IMR-90 (cell line): ENCODE results near the gene ANGEL1. TPM values are rescaled to one million over a fixed set of nuclear protein-coding genes. Genes with fewer than 3 reads are reported as not detected.

Experiments used
- ATAC-seq: fragments of 200-7000 bp; cut with Tn5 transposase; 2 replicates; pipeline ENCODE4 v1.9.1; 2020; ENCODE audit warnings: low read depth, mild to moderate bottlenecking, moderate library complexity
- BruUV-seq: library from RNA; stranded (reverse); fragments of 400-500 nt; replicated peaks from 2 replicates; lab custom pipeline; 2021; lab: Mats Ljungman, UMichigan
- CTCF ChIA-PET: fragments of 300-600 bp; formaldehyde crosslinking; extraction: SDS; loops from one replicate; lab custom pipeline; 2021; ENCODE audit warnings: antibody characterized with exemption; lab: Yijun Ruan, JAX
- POLR2A ChIA-PET: fragments of 300-600 bp; sonication (Branson Sonifier 250); formaldehyde crosslinking; loops from one replicate; lab custom pipeline; 2022; ENCODE audit warnings: antibody characterized with exemption; ENCODE audit not compliant: unreplicated experiment; lab: Charles Lee
- DNase-seq: peaks from one replicate; pipeline ENCODE4 v3.0.0; 2013
- H2AFZ ChIP-seq: replicated peaks from 2 replicates; pipeline ENCODE3; 2013; ENCODE audit warnings: low read length, mild to moderate bottlenecking; ENCODE audit not compliant: poor library complexity
- H2AK5ac ChIP-seq: 2 replicates; pipeline ENCODE4 v1.6.1; 2013; ENCODE audit warnings: low read depth, low read length, inconsistent platforms
- H2AK9ac ChIP-seq: replicated peaks from 2 replicates; pipeline ENCODE3; 2013; ENCODE audit warnings: mild to moderate bottlenecking, low read depth, low read length, moderate library complexity; ENCODE audit not compliant: poor library complexity
- H2BK120ac ChIP-seq: 2 replicates; pipeline ENCODE4 v1.6.1; 2013; ENCODE audit warnings: low read depth, low read length, inconsistent platforms
- H2BK15ac ChIP-seq: 3 replicates; pipeline ENCODE4 v1.6.1; 2013; ENCODE audit warnings: low read depth, low read length, inconsistent platforms
- H2BK20ac ChIP-seq: 2 replicates; pipeline ENCODE4 v1.6.1; 2013; ENCODE audit warnings: low read depth, mild to moderate bottlenecking, inconsistent platforms, low read length, moderate library complexity
- H2BK5ac ChIP-seq: 2 replicates; pipeline ENCODE4 v1.6.1; 2013; ENCODE audit warnings: mild to moderate bottlenecking, low read depth, low read length, inconsistent platforms; ENCODE audit not compliant: poor library complexity, severe bottlenecking
- H3K14ac ChIP-seq: replicated peaks from 2 replicates; pipeline ENCODE4 v1.6.1; 2013; ENCODE audit warnings: low read depth, low read length, inconsistent platforms
- H3K18ac ChIP-seq: 2 replicates; pipeline ENCODE4 v1.6.1; 2013; ENCODE audit warnings: low read depth, low read length, control low read depth
- H3K23ac ChIP-seq: 2 replicates; pipeline ENCODE4 v1.6.1; 2013; ENCODE audit warnings: low read depth, low read length, inconsistent platforms
- H3K27ac ChIP-seq: 2 replicates; pipeline ENCODE4 v1.5.1; 2013; ENCODE audit warnings: mild to moderate bottlenecking, control low read depth, low read length; ENCODE audit not compliant: insufficient read depth
- H3K27me3 ChIP-seq: 2 replicates; pipeline ENCODE4 v1.6.1; 2013; ENCODE audit warnings: low read length; ENCODE audit not compliant: control insufficient read depth, insufficient read depth
- H3K36me3 ChIP-seq: 2 replicates; pipeline ENCODE4 v1.6.1; 2013; ENCODE audit warnings: low read length, mixed read lengths; ENCODE audit not compliant: control insufficient read depth, insufficient read depth
- H3K4ac ChIP-seq: 2 replicates; pipeline ENCODE4 v1.6.1; 2013; ENCODE audit warnings: low read depth, low read length, inconsistent platforms
- H3K4me1 ChIP-seq: 2 replicates; pipeline ENCODE4 v1.6.1; 2013; ENCODE audit warnings: low read length, mixed read lengths; ENCODE audit not compliant: control insufficient read depth, insufficient read depth
- H3K4me2 ChIP-seq: 2 replicates; pipeline ENCODE4 v1.6.1; 2013; ENCODE audit warnings: low read depth, mild to moderate bottlenecking, control low read depth, low read length, moderate library complexity
- H3K4me3 ChIP-seq: 2 replicates; pipeline ENCODE4 v1.5.1; 2013; ENCODE audit warnings: low read depth, mild to moderate bottlenecking, control low read depth, low read length, moderate library complexity; ENCODE audit not compliant: insufficient read depth
- H3K56ac ChIP-seq: 2 replicates; pipeline ENCODE4 v1.6.1; 2013; ENCODE audit warnings: low read length, inconsistent platforms; ENCODE audit not compliant: insufficient read depth; ENCODE audit errors: extremely low read depth
- H3K79me1 ChIP-seq, 2 experiments: 2 replicates each; pipeline ENCODE4 v1.6.1; 2013; ENCODE audit warnings: low read length in 2 of 2, inconsistent platforms in 1 of 2, low read depth in 1 of 2
- H3K9ac ChIP-seq: 2 replicates; pipeline ENCODE4 v1.6.1; 2013; ENCODE audit warnings: low read depth, low read length, control low read depth
- H3K9me1 ChIP-seq: 2 replicates; pipeline ENCODE4 v1.6.1; 2013; ENCODE audit warnings: low read length, inconsistent platforms; ENCODE audit not compliant: insufficient read depth
- H3K9me3 ChIP-seq: 2 replicates; pipeline ENCODE4 v1.6.1; 2013; ENCODE audit warnings: low read length; ENCODE audit not compliant: control insufficient read depth, insufficient read depth
- H4K20me1 ChIP-seq: 2 replicates; pipeline ENCODE4 v1.6.1; 2013; ENCODE audit warnings: low read length, inconsistent platforms; ENCODE audit not compliant: insufficient read depth
- H4K5ac ChIP-seq: 2 replicates; pipeline ENCODE4 v1.6.1; 2013; ENCODE audit warnings: mild to moderate bottlenecking, low read depth, low read length, control low read depth
- H4K8ac ChIP-seq, 2 experiments: 2 replicates each; pipeline ENCODE4 v1.6.1; 2013; ENCODE audit warnings: low read depth in 2 of 2, low read length in 2 of 2, control low read depth in 1 of 2, inconsistent platforms in 1 of 2
- H4K91ac ChIP-seq: 2 replicates; pipeline ENCODE4 v1.6.1; 2013; ENCODE audit warnings: low read depth, low read length, inconsistent platforms; ENCODE audit not compliant: insufficient read depth
- POLR2A ChIP-seq: IDR thresholded peaks from 2 replicates; pipeline ENCODE4 v1.6.1; 2012; ENCODE audit warnings: mild to moderate bottlenecking, low read depth, low read length
- WGBS, 2 experiments: methylation state at CpG; one replicate each; pipeline versions ENCODE4 v1.1.5 to v1.1.7; 2013; ENCODE audit warnings: missing lambda C conversion rate in 2 of 2; ENCODE audit not compliant: insufficient read length in 1 of 2; ENCODE audit errors: extremely low coverage in 2 of 2; 5-methylcytosine and 5-hydroxymethylcytosine counted together
- dilution Hi-C: fragments of 300-500 bp; cut with HindIII; formaldehyde crosslinking; loops from one replicate; pipeline ENCODE4 v1.14.3; 2018; ENCODE audit warnings: low sequenced_read_pairs; ENCODE audit not compliant: unreplicated experiment
- in situ Hi-C: fragments of 300-500 bp; cut with MboI; formaldehyde crosslinking; loops from 3 replicates; pipeline ENCODE4 v1.14.3; 2019; ENCODE audit warnings: low sequenced_read_pairs, inconsistent platforms, mixed read lengths
- intact Hi-C: fragments of 100-400 bp; cut with micrococcal nuclease; formaldehyde crosslinking; loops from 2 replicates; pipeline ENCODE4 v1.10.0; 2022
- polyA plus RNA-seq, 3 experiments: library from polyadenylated mRNA; depleted of rRNA; stranded (reverse); fragments of >200 nt; gene quantifications; 2 replicates each; pipeline ENCODE4 v1.2.3, GENCODE V29; 2012; ENCODE audit warnings: low replicate concordance in 1 of 3
- total RNA-seq: library from RNA; depleted of rRNA; stranded (reverse); fragments of >200 nt; gene quantifications from 2 replicates; pipeline ENCODE4 v1.2.3, GENCODE V29; 2012

The ANGEL1 gene
- total and polyA plus RNA-seq, 2 of the 4 experiments (the other 2 are of a cell fraction): 4.1 to 10.0 TPM

- Histone ChIP-seq H2AFZ (peak overlapping the region; percentile 62), H3K27me3 (no peaks in the 10 kb centered on the region), H3K14ac (no peak overlapping the region), H2AK9ac (no peak overlapping the region), H2BK20ac (no peak overlapping the region), H3K56ac (no peak overlapping the region), H4K20me1 (no peaks in the 10 kb centered on the region), H3K4me1 (peaks cover 14% of the 10 kb centered on the region), H4K91ac (no peak overlapping the region), H3K9me1 (peaks cover 8% of the 10 kb centered on the region; the same call in 1 of the 2 replicates), H3K4me2 (no peak overlapping the region), H3K18ac (no peak overlapping the region), H2BK15ac (no peak overlapping the region), H2BK5ac (no peak overlapping the region), H3K79me1 (no peaks in the 10 kb centered on the region), H3K23ac (no peak overlapping the region), H3K9me3 (no peaks in the 10 kb centered on the region), H3K4me3 (no peak overlapping the region), H3K9ac (no peak overlapping the region), H2BK120ac (no peak overlapping the region), H2AK5ac (no peak overlapping the region), H3K27ac (no peak overlapping the region), H4K5ac (no peak overlapping the region), H4K8ac (peak overlapping the region in 1 of 2 experiments; percentile 42; a peak in 1 of 4 replicates), H3K36me3 (peaks cover 4% of the 10 kb centered on the region; the same call in 1 of the 2 replicates), H3K4ac (no peak overlapping the region)
- no peak for TF ChIP-seq POLR2A
- 75% methylated on average over 4 of the region's 11 CpGs; no CpG with 5 or more reads in 1 of the 2 experiments for WGBS, 2 experiments
- POLR2A ChIA-PET: interaction anchor here (0.6 kb wide), 1 partner anchor 256 kb away, joined by 3 read pairs; no protein-coding TSS in a partner anchor
- CTCF ChIA-PET: no interaction called here
- DNase-seq (no peak), ATAC-seq (no peak)
- BruUV-seq: no TSS peak
- intact Hi-C loops: no loop called here
- in situ Hi-C loops: no loop called here
- dilution Hi-C loops: no loop called here
Measured at GRCh38 chr14:76768671-76769500, 43.8 kb downstream of the ANGEL1 start.
